ENCODE measurements around the gene SMNDC1.
"Not testable (repeated sequence)": the region's sequence is repeated elsewhere in the genome, so short reads cannot be mapped to it uniquely, and the experiment has no call there.

SMNDC1 gene

DNA sequence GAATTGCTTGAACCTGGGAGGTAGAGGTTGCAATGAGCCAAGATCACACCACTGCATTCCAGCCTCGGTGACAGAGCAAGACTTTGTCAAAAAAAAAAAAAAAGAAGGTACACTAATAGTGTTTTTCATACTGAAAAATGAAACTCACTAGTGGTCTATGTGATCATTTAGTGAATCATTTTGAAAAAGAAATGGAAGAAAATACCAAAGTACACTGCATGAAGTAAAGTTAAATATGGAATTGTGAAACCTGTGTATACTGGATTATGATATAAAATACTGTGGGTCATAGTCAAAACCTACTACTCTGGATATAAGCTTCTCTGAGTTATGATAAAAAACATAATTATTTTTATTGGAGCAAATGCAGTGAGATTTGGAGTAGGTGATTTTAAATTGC is 55.2 kb downstream of the SMNDC1 start:
- DNase-seq (ENCODE audit: low spot score) = not testable (repeated sequence)

DNA sequence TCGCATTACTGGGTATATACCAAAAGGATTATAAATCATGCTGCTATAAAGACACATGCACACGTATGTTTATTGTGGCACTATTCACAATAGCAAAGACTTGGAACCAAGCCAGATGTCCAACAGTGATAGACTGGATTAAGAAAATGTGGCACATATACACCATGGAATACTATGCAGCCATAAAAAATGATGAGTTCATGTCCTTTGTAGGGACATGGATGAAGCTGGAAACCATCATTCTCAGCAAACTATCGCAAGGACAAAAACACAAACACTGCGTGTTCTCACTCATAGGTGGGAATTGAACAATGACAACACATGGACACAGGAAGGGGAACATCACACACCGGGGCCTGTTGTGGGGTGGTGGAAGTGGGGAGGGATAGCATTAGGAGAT is 56.9 kb downstream of the SMNDC1 start:
- not testable (repeated sequence) for DNase-seq (ENCODE audit: low spot score)

DNA sequence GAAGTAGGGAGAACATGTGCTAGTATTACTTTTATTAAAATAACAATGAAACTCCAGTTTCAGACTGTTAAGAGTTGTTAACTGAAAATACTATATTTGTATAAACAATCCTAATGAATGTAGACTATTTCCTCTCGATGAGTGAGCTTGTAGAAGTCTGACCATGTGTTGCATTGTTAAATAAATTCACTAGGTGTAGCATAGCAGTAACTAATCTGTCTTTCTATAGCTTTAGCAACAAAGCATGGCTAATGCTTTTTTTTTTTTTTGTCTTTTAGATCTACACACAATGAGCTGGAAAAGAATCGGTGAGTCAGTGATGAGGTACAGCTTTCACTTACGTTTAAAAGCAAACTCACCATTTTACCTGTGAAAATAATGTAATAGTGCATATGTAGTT is 60.2 kb downstream of the SMNDC1 start:
- no peak for DNase-seq (ENCODE audit: low spot score)

DNA sequence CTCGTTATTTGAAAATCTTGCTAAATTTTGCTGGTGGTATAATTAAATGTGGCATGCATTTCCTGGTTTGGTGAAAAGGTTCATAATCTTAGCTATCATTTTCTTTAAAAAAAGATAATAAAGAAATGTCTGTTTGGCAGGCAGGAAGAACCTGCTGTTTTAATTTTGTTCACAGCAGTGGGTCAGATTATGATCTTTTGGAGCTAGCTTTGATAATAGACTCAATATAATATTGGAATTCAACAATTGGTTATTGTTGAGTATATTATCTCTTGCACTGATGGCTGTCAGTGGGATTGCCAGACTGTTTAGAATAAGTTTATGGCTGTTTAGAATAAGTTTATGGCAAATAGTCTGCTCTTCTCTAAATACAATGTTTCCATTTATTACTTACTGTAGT is 62.2 kb downstream of the SMNDC1 start:
- DNase-seq (ENCODE audit: low spot score) = no peak

DNA sequence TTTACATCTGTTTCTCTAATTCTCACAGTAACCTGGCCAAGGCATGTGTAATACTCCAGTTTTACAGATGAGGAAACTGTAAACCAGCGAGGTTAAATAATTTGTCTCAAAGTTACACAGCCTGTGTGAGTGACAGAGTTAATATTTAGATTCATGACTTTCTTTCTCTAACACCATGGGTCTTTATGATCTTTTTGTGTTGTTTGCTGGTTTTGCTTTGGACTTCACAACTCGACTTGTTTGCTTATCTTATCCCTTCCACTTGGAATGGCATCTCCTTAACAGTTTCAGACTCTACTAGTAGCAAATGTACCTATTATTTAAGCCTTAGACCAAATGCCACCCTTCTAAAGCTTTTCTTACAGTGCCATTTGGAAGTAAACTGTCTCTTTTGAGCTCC is 62.9 kb downstream of the SMNDC1 start:
- no peak for DNase-seq (ENCODE audit: low spot score)

DNA sequence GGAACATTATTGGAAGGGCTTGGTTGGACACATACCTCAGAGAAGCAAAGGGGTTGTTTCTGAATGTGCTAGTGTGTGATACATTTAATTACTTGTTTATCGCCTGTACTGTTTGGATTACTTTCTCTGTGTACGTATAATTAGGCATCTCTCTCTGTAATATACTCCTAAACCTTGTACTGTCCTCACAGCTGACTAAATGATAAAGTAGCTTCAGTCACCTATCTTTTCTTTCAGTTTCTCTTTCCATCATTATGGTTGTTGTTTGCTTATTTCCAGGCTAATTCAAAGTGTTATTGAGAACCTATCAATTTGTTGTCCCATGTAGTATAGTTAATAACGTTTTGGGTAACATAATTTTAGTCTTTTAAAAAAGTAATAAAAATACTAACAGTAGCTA is 63.3 kb downstream of the SMNDC1 start:
- DNase-seq (ENCODE audit: low spot score) = no peak
